HCT116 (cell line): ENCODE measurements around the gene PDLIM5. TPM values are rescaled to one million over a fixed set of nuclear protein-coding genes. Genes with fewer than 3 reads are reported as not detected.

Source experiments
- ATAC-seq: fragments of 200-7000 bp; cut with Tn5 transposase; 2 replicates; pipeline ENCODE4 v1.9.1; 2020; ENCODE audit warnings: mild to moderate bottlenecking, moderate library complexity
- BruUV-seq: library from RNA; stranded (reverse); fragments of 400-500 nt; replicated peaks from 2 replicates; lab custom pipeline; 2021; lab: Mats Ljungman, UMichigan
- CTCF ChIA-PET: fragments of 300-600 bp; sonication (Branson Sonifier 250); formaldehyde crosslinking; loops from one replicate; lab custom pipeline; 2021; ENCODE audit warnings: antibody characterized with exemption; lab: Charles Lee
- POLR2A ChIA-PET: fragments of 300-600, 350-600 bp; sonication (Branson Sonifier 250); formaldehyde crosslinking; loops from one replicate; lab custom pipeline; 2021; ENCODE audit warnings: antibody characterized with exemption; lab: Charles Lee
- RAD21 ChIA-PET, 2 experiments: fragments of 300-600 bp; sonication (Branson Sonifier 250); formaldehyde crosslinking; loops; one replicate each; lab custom pipeline; 2023; ENCODE audit warnings: low total read pairs in 2 of 2; ENCODE audit not compliant: uncharacterized antibody in 2 of 2, unreplicated experiment in 2 of 2, low non-redundant PET in 1 of 2; lab: Charles Lee
- DNase-seq: peaks from one replicate; pipeline ENCODE4 v3.0.0-alpha.2; 2010; ENCODE audit warnings: low read depth, low spot score
- H2AFZ ChIP-seq: fragments of 200-600 bp; shearing (Covaris generic), sonication (generic); 2 replicates; pipeline ENCODE4 v1.6.1; 2017; ENCODE audit warnings: low read depth, mixed run types, mixed read lengths, antibody characterized with exemption, low read length; ENCODE audit not compliant: poor library complexity, severe bottlenecking
- H3K27ac ChIP-seq: 2 replicates; pipeline ENCODE4 v1.5.1; 2012; ENCODE audit warnings: low read depth, low read length
- H3K27me3 ChIP-seq: fragments of 200-600 bp; sonication (generic); 2 replicates; pipeline ENCODE4 v1.6.1; 2016; ENCODE audit warnings: mixed run types, low read length, mixed read lengths; ENCODE audit not compliant: insufficient read depth
- H3K36me3 ChIP-seq, 2 experiments: fragments of 200-500 bp in 1 of 2; fragments of 200-600 bp in 1 of 2; sonication (Bioruptor generic) in 1 of 2; sonication (generic) in 1 of 2; 2 replicates each; pipeline versions ENCODE4 v1.5.1 to v1.6.1; 2014 to 2016; ENCODE audit warnings: low read length in 2 of 2, inconsistent platforms in 1 of 2, mixed read lengths in 1 of 2, mixed run types in 1 of 2; ENCODE audit not compliant: insufficient read depth in 2 of 2, control insufficient read depth in 1 of 2
- H3K4me1 ChIP-seq, 2 experiments: fragments of 200-600 bp in 1 of 2; sonication (generic) in 1 of 2; 2 replicates each; pipeline versions ENCODE4 v1.5.1 to v1.6.1; 2012 to 2017; ENCODE audit warnings: low read length in 2 of 2, inconsistent platforms in 1 of 2, mild to moderate bottlenecking in 1 of 2, mixed read lengths in 1 of 2, mixed run types in 1 of 2, moderate library complexity in 1 of 2; ENCODE audit not compliant: insufficient read depth in 2 of 2, control insufficient read depth in 1 of 2
- H3K4me2 ChIP-seq: fragments of 200-600 bp; sonication (generic); 2 replicates; pipeline ENCODE4 v1.6.1; 2017; ENCODE audit warnings: mixed run types, low read length, mixed read lengths
- H3K4me3 ChIP-seq, 2 experiments: fragments of 200-600 bp in 1 of 2; sonication (generic) in 1 of 2; replicated peaks in 1 of 2; 2 replicates each; pipeline ENCODE4 v1.5.1; 2011 to 2016; ENCODE audit warnings: low read length in 2 of 2, control low read depth in 1 of 2, low read depth in 1 of 2, mild to moderate bottlenecking in 1 of 2, mixed read lengths in 1 of 2, mixed run types in 1 of 2
- H3K79me2 ChIP-seq: fragments of 200-600 bp; sonication (generic); 2 replicates; pipeline ENCODE4 v1.6.1; 2017; ENCODE audit warnings: mild to moderate bottlenecking, mixed run types, low read length, moderate library complexity, mixed read lengths; ENCODE audit not compliant: insufficient read depth
- H3K9ac ChIP-seq: fragments of 200-600 bp; sonication (generic); 2 replicates; pipeline ENCODE4 v1.6.1; 2016; ENCODE audit warnings: low read length, mixed read lengths
- H3K9me2 ChIP-seq: fragments of 200-600 bp; sonication (generic), shearing (Covaris generic); 2 replicates; pipeline ENCODE4 v1.6.1; 2017; ENCODE audit warnings: mixed run types, mild to moderate bottlenecking, moderate library complexity; ENCODE audit not compliant: insufficient read depth
- H3K9me3 ChIP-seq, 2 experiments: fragments of 200-500 bp in 1 of 2; fragments of 200-600 bp in 1 of 2; sonication (Bioruptor generic) in 1 of 2; sonication (generic) in 1 of 2; 2 replicates each; pipeline ENCODE4 v1.6.1; 2014 to 2017; ENCODE audit warnings: low read length in 2 of 2, mixed read lengths in 2 of 2, inconsistent platforms in 1 of 2, low read depth in 1 of 2, mild to moderate bottlenecking in 1 of 2, mixed run types in 1 of 2, moderate library complexity in 1 of 2; ENCODE audit not compliant: control insufficient read depth in 1 of 2, insufficient read depth in 1 of 2
- H4K20me1 ChIP-seq: fragments of 200-600 bp; sonication (generic), shearing (Covaris generic); 2 replicates; pipeline ENCODE4 v1.6.1; 2017; ENCODE audit warnings: mixed run types, mild to moderate bottlenecking, moderate library complexity; ENCODE audit not compliant: insufficient read depth
- ATF3 ChIP-seq: IDR thresholded peaks from 2 replicates; pipeline ENCODE4 v1.6.1; 2012
- CEBPB ChIP-seq: IDR thresholded peaks from 2 replicates; pipeline ENCODE4 v1.6.1; 2012; ENCODE audit warnings: low read depth
- CTCF ChIP-seq, 3 experiments: fragments of 200-600 bp in 1 of 3; sonication (generic) in 1 of 3; IDR thresholded peaks in 2 of 3; conservative IDR thresholded peaks in 1 of 3; 2 replicates each; pipeline ENCODE4 v1.5.1; 2012 to 2017; ENCODE audit warnings: low read depth in 2 of 3, low read length in 2 of 3, antibody characterized with exemption in 1 of 3, borderline replicate concordance in 1 of 3, control low read depth in 1 of 3, mild to moderate bottlenecking in 1 of 3, mixed read lengths in 1 of 3, mixed run types in 1 of 3, moderate library complexity in 1 of 3; ENCODE audit not compliant: insufficient read depth in 1 of 3
- EZH2phosphoT487 ChIP-seq: fragments of 200-600 bp; IDR thresholded peaks from 2 replicates; pipeline ENCODE4 v1.6.1; 2018; ENCODE audit warnings: antibody characterized with exemption, borderline replicate concordance
- JUND ChIP-seq: IDR thresholded peaks from 2 replicates; pipeline ENCODE4 v1.6.1; 2012
- POLR2A ChIP-seq: IDR thresholded peaks from 2 replicates; pipeline ENCODE4 v1.7.0; 2011; ENCODE audit warnings: borderline replicate concordance; ENCODE audit not compliant: insufficient read depth, insufficient read length; ENCODE audit errors: extremely low read depth
- TCF7L2 ChIP-seq: IDR thresholded peaks from 2 replicates; pipeline ENCODE4 v1.7.0; 2011; ENCODE audit warnings: borderline replicate concordance, inconsistent platforms; ENCODE audit not compliant: insufficient read depth, insufficient read length; ENCODE audit errors: extremely low read depth
- YY1 ChIP-seq: IDR thresholded peaks from 2 replicates; pipeline ENCODE4 v1.6.1; 2011; ENCODE audit warnings: low read length, low read depth, moderate library complexity, mild to moderate bottlenecking; ENCODE audit not compliant: insufficient replicate concordance; ENCODE audit errors: extremely low read depth
- ZBTB33 ChIP-seq: IDR thresholded peaks from 2 replicates; pipeline ENCODE4 v1.6.1; 2011; ENCODE audit warnings: mild to moderate bottlenecking, low read length, moderate library complexity; ENCODE audit not compliant: insufficient replicate concordance; ENCODE audit errors: extremely low read depth
- ZFX ChIP-seq: fragments of 450-650 bp; IDR thresholded peaks from 2 replicates; pipeline ENCODE4 v1.6.1; 2017
- intact Hi-C: fragments of 100-400 bp; cut with micrococcal nuclease; formaldehyde crosslinking; loops from 2 replicates; pipeline ENCODE4 v1.10.0; 2022
- total RNA-seq: library from RNA; stranded (reverse); gene quantifications from one replicate; pipeline ENCODE4 v1.2.1, GENCODE V29; 2021; ENCODE audit not compliant: unreplicated experiment

Gene PDLIM5
- total RNA-seq, 1 experiment from 2014 or later = 130 TPM

- Histone ChIP-seq H4K20me1 (no peaks in the 10 kb centered on the region), H3K9me2 (no peaks in the 10 kb centered on the region), H3K36me3 (peaks cover 0 to 12% of the 10 kb centered on the region in 2 experiments; a peak in 2 of 4 replicates), H3K27ac (no peak overlapping the region), H3K79me2 (no peaks in the 10 kb centered on the region), H3K4me2 (no peak overlapping the region), H3K9ac (no peak overlapping the region), H3K4me1 (no peaks in the 10 kb centered on the region), H2AFZ (no peak overlapping the region), H3K9me3 (no peaks in the 10 kb centered on the region), H3K27me3 (no peaks in the 10 kb centered on the region), H3K4me3 (no peak overlapping the region)
- no peak for TF ChIP-seq CEBPB
- no peak for TF ChIP-seq EZH2phosphoT487
- no peak for TF ChIP-seq POLR2A
- TF ChIP-seq CTCF (IDR thresholded peaks at IDR 0.05 in 2 of 3, conservative IDR thresholded peaks at IDR 0.05 in 1 of 3; ENCODE audit: borderline replicate concordance in 1 of 3, insufficient read depth in 1 of 3, low read depth in 2 of 3, low read length in 2 of 3) = no peak
- no peak for TF ChIP-seq YY1
- TF ChIP-seq ATF3 = no peak
- TF ChIP-seq TCF7L2 = no peak
- no peak for TF ChIP-seq JUND
- TF ChIP-seq ZFX = no peak
- TF ChIP-seq ZBTB33 = no peak
- ChIA-PET RAD21 (no interaction called here), CTCF (no interaction called here), POLR2A (no interaction called here)
- BruUV-seq = no TSS peak
- ATAC-seq (no peak), DNase-seq (no peak)
- intact Hi-C loops = no loop called here
Measured at GRCh38 chr4:94653095-94653649, 201.4 kb downstream of the PDLIM5 start.
